ENCODE data around the gene DAB2IP.

Gene DAB2IP

DNA sequence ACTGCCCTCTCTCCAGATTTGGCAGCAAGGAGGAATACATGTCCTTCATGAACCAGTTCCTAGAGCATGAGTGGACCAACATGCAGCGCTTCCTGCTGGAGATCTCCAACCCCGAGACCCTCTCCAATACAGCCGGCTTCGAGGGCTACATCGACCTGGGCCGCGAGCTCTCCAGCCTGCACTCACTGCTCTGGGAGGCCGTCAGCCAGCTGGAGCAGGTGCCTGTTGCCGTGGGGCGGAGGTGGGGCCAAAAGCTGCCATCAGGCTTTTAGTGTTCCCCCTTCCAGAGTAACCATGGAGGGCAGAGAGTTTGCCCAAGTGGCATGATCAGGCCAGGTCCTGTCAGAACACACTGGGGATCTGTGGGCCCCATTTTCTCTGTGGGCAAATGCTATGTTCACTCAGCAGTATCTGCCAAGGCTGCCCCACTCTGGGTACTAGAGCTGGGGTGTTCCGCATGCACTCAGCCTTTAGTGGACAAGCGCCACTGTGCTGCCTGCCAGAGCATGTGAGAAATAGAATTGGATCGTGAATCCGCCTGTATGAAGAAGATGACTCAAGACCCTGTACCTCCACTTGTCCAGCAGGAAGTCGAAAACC lies 117.1 kb downstream of the DAB2IP start:
- no peak overlapping the region for H3K27ac ChIP-seq
- TF ChIP-seq, protein P1, sequence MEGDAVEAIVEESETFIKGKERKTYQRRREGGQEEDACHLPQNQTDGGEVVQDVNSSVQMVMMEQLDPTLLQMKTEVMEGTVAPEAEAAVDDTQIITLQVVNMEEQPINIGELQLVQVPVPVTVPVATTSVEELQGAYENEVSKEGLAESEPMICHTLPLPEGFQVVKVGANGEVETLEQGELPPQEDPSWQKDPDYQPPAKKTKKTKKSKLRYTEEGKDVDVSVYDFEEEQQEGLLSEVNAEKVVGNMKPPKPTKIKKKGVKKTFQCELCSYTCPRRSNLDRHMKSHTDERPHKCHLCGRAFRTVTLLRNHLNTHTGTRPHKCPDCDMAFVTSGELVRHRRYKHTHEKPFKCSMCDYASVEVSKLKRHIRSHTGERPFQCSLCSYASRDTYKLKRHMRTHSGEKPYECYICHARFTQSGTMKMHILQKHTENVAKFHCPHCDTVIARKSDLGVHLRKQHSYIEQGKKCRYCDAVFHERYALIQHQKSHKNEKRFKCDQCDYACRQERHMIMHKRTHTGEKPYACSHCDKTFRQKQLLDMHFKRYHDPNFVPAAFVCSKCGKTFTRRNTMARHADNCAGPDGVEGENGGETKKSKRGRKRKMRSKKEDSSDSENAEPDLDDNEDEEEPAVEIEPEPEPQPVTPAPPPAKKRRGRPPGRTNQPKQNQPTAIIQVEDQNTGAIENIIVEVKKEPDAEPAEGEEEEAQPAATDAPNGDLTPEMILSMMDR (conservative IDR thresholded peaks at IDR 0.05): no peak

DNA sequence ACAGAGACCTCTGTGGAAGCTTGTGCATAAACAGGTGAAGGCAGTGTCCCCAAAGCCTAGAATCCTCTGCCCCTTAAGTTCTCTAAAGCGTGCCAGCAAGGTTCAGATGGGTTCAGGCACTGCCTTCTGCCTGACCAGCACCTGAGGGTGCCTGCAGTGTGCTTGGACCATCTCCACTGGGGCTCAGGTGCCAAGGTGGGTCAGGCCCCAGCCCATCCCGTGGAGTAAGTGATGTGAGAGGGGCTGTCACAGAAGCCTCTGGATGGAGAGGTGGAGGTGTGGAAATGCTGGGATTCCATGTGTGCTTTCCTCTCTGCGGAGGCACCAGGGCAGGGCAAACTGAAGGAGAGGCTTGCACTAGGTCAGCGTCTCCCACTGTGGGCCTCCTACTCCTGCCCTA lies 118.5 kb downstream of the DAB2IP start:
- H3K27ac ChIP-seq: no peak overlapping the region
- TF ChIP-seq, protein P1 (conservative IDR thresholded peaks at IDR 0.05): no peak

DNA sequence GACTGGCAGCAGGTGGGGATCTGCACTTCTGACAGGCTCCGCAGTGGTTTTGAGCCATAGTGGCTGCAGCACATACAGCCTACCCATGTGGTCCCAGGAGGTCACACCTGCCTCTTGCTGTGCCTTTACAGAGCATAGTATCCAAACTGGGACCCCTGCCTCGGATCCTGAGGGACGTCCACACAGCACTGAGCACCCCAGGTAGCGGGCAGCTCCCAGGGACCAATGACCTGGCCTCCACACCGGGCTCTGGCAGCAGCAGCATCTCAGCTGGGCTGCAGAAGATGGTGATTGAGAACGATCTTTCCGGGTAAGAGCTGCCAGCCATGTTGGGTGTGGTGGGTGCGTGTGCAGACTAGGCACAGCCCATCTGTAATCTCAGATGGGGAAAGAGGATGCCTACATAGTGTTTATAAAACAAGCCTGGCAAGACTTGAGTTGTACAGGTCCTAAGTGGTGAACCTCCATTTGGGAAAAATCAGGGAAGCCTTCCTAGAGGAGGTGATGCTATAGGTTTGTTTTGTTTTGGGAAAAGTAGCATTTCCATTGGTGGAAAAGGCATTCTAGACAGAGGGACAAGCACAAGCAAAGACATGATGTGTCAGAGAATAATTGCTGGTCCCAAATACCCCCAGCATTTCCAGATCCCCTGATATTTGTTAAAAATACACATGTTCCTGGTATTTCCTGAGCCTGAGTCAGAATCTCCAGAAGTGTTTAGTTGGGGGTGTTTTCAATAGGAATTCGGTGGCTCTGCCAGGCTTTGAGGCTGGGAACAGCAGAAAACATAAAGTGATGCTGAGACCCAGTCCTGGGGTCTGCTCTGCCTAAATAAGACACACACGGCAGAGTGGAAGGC lies 119.2 kb downstream of the DAB2IP start:
- TF ChIP-seq, protein P1 (conservative IDR thresholded peaks at IDR 0.05): no peak
- no peak overlapping the region for H3K27ac ChIP-seq

DNA sequence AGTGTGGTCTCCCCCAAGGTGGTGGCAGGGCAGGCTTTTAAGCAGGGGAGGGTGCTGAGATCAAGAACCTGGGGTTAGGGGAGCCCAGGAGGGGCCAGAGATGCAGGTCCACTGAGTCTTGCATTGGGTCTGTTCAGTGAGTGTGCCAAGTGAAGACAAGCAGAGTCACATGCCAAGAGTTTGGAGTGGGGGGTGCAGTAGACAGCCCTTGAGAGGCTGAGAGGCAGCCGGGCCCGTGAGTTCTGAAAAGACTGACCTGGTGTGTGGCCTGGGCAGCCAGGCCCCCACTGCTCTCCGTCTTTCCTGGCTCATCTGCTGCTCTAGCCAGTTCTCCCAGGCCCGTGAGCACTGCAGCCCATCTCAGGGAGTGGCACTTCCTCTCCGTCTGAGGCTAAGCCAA lies 120.0 kb downstream of the DAB2IP start:
- TF ChIP-seq, protein P1 (conservative IDR thresholded peaks at IDR 0.05): no peak
- H3K27ac ChIP-seq: no peak overlapping the region

DNA sequence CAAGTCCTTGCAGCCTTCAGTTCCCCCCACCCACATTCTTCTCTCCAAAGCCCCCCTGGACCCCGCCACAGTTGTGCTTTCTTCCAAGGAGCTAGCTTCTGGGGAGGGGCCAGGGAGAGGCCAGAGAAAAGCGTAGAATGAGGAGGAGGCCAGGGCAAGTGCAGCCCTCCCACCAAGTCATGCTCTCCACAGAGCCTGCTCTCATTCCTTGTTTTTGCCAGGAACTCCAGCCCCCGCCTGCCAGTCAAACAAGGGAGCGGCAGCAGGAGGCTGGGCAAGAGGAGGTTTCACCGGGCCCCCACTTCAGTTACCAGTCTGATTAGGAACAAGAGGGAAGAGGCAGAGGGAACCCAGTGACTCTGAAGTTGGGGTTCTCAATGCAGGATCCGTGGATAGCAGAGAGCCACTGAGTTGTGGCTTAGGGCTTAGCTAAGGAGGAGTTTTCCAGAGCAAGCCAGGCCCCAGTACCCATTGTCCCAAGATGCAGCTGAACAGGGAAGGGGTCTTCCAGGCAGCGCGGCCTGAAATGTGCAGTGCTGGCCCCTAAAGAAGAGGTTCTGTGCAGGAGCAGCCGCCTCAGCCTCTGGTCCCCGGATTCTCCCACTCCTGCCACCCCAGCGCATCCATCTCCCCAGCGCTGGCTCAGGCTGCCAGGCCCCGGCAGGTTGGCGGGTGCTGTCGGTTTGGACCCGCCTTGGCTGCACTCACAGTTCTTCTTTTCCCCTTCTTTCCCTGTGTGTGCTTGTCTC lies 120.6 kb downstream of the DAB2IP start:
- TF ChIP-seq, protein P1 (conservative IDR thresholded peaks at IDR 0.05): no peak
- no peak overlapping the region for H3K27ac ChIP-seq

DNA sequence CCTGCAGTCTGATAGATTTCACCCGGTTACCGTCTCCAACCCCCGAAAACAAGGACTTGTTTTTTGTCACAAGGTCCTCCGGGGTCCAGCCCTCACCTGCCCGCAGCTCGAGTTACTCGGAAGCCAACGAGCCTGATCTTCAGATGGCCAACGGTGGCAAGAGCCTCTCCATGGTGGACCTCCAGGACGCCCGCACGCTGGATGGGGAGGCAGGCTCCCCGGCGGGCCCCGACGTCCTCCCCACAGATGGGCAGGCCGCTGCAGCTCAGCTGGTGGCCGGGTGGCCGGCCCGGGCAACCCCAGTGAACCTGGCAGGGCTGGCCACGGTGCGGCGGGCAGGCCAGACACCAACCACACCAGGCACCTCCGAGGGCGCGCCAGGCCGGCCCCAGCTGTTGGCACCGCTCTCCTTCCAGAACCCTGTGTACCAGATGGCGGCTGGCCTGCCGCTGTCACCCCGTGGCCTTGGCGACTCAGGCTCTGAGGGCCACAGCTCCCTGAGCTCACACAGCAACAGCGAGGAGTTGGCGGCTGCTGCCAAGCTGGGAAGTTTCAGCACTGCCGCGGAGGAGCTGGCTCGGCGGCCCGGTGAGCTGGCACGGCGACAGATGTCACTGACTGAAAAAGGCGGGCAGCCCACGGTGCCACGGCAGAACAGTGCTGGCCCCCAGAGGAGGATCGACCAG lies 121.3 kb downstream of the DAB2IP start:
- H3K27ac ChIP-seq: no peak overlapping the region
- TF ChIP-seq, protein P1 (conservative IDR thresholded peaks at IDR 0.05): no peak

Data from VCaP (cell line).